ENCODE data around the gene AQP6.

Gene AQP6

DNA sequence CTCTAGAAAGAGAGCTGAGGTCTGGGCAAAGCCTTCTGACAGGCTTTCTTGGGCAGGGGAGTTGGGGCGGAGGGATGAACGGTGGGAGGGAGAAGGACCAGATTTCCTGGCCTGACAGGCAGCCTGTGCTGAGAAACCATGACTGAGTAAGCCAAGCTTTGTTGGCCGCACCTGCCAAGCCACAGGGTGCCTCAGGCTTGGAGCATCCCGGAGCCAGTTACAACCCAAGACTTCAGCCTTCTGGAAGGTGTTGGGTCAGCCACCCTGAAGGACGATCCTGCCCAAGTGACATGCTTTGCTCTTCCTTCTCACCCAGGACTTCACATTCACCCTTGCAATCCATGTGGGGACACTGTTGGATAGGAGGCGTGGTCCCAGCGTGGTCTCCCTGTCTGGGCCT, 43.2 kb upstream of the AQP6 start:
- TF ChIP-seq, protein P1, sequence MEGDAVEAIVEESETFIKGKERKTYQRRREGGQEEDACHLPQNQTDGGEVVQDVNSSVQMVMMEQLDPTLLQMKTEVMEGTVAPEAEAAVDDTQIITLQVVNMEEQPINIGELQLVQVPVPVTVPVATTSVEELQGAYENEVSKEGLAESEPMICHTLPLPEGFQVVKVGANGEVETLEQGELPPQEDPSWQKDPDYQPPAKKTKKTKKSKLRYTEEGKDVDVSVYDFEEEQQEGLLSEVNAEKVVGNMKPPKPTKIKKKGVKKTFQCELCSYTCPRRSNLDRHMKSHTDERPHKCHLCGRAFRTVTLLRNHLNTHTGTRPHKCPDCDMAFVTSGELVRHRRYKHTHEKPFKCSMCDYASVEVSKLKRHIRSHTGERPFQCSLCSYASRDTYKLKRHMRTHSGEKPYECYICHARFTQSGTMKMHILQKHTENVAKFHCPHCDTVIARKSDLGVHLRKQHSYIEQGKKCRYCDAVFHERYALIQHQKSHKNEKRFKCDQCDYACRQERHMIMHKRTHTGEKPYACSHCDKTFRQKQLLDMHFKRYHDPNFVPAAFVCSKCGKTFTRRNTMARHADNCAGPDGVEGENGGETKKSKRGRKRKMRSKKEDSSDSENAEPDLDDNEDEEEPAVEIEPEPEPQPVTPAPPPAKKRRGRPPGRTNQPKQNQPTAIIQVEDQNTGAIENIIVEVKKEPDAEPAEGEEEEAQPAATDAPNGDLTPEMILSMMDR (IDR thresholded peaks at IDR 0.05; ENCODE audit: borderline replicate concordance, insufficient read depth, low read depth, low read length), result no peak
- H3K4me3 ChIP-seq (ENCODE audit: low read depth, low read length), result no peak overlapping the region

DNA sequence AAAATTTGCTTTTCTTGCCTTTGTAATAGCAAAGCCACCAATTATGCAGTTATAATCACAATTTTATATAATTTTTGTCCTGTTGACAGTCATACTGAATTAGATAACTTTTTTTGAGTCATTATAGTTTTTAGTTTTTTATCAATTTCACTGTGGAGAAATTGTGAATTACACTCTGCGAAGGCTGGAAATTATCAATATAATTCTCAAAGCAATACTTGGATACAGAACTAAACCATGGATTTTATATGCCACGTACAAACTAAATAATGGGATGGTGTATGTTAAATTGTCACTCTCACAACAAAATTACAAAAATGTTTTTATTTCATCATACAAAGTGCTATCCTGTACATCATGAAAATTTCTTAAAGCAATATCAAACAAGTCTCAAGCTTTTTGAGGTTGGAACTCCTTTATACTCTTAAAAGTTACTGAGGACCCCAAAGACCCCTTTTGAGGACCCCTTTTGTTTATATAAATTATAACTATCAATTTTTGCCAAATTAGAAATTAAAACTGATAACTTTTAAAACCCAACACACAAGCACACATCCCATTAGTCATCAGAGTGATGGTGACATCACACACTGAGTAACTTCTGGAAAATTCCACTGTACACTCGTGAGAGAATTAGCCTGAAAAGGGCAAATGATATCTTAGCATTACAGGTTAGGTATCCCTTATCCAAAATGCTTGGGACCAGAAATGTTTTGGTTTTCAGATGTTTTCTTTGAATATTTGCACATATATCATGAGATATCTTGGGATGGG, 42.0 kb upstream of the AQP6 start:
- no peak overlapping the region for H3K4me3 ChIP-seq (ENCODE audit: low read depth, low read length)
- TF ChIP-seq, protein P1 (IDR thresholded peaks at IDR 0.05; ENCODE audit: borderline replicate concordance, insufficient read depth, low read depth, low read length), result no peak

DNA sequence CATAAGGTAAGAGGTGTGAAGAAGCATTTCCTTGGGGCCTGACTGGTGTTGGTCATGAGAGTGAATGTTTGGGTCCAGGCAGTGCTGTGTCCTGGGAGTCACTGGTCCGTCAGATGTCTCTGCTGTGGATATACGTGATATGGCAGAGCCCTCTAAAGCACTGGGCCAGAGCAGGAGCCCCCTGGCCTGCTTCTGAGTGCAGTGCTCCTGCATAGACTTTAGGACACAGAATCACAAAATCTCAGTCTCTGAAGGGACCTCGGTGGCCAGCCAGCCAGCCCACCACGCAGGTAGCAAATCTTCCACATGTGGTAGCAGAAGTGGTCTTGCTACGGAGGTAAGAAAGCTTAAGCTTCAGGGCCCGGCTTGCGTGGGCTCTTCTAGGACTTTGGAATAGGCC, 40.7 kb upstream of the AQP6 start:
- TF ChIP-seq, protein P1 (IDR thresholded peaks at IDR 0.05; ENCODE audit: borderline replicate concordance, insufficient read depth, low read depth, low read length), result no peak
- H3K4me3 ChIP-seq (ENCODE audit: low read depth, low read length), result no peak overlapping the region

DNA sequence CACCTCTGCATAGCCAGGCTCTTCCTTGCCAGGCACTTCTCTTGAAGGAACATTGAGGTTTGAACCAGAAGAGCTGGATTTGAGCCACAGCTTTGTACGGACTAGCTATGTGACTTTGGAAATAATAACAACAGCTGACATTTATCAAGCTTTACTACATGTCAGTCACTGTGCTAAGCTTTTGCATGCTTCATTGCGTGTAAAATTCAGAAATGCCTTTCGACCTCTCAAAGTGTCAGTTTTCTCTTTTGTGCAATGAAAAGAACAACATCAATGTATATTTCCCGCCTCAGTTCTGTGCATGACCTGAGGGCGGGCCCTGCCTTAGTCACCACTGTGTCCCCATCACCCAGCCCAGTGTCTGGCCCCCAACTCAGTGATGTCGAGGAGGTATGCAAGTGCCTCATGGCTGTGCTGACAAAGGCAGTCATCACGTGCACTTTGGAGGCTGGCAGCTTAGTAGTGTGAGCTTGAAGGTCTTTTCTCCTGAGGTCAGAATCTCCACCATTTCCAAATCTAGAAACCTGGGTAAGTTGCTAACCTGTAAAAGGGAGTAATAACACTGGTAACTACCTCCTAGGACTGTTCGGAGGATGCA, 40.1 kb upstream of the AQP6 start:
- TF ChIP-seq, protein P1 (IDR thresholded peaks at IDR 0.05; ENCODE audit: borderline replicate concordance, insufficient read depth, low read depth, low read length), result no peak
- no peak overlapping the region for H3K4me3 ChIP-seq (ENCODE audit: low read depth, low read length)

- TF ChIP-seq, protein P1 (IDR thresholded peaks at IDR 0.05; ENCODE audit: borderline replicate concordance, insufficient read depth, low read depth, low read length), result no peak
- H3K4me3 ChIP-seq (ENCODE audit: low read depth, low read length), result no peak overlapping the region
These were observed 39.0 kb upstream of the AQP6 start for GRCh38 chr12:49933796-49934195.

DNA sequence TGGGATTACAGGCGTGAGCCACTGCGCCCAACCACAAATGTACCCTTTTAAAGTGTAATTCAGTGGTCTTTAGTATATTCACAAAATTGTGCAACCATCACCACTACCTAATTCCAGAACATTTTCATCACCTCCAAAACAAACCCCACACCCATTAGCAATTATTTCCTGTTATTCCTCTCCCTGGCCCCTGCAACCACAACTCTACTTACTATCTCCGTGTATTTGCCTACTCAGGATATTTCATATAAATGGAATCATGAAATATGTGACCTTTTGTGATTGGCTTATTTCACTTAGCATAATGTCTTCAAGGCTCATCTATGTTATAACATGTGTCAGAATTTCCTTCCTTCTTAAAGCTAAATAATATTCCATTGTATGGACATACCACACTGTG, 38.2 kb upstream of the AQP6 start:
- TF ChIP-seq, protein P1 (IDR thresholded peaks at IDR 0.05; ENCODE audit: borderline replicate concordance, insufficient read depth, low read depth, low read length), result no peak
- no peak overlapping the region for H3K4me3 ChIP-seq (ENCODE audit: low read depth, low read length)

DNA sequence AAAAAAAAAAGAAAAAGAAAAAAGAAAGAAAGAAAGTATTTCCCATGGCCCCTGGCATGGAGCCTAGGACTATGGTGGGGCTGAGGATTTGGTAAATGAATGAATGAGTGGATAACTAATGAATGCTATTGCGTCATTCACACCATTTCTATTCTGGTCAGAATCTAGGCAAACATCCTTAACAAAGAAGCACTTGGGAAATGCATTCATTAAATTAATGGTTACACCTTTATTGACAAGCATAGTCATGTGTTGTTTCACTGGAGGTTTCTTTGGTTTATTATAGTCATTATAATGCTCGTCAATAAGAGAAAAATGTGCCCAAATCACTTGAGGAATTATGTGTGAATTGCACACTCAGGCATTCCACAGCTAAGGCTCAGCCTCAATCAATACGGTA, 35.8 kb upstream of the AQP6 start:
- no peak overlapping the region for H3K4me3 ChIP-seq (ENCODE audit: low read depth, low read length)
- TF ChIP-seq, protein P1 (IDR thresholded peaks at IDR 0.05; ENCODE audit: borderline replicate concordance, insufficient read depth, low read depth, low read length), result no peak
